B cell (primary cell): ENCODE results near the gene ANXA10. TPM values are rescaled to one million over a fixed set of nuclear protein-coding genes. Genes with fewer than 3 reads are reported as not detected.

ENCODE experiments used
- ATAC-seq: fragments of 200-7000 bp; cut with Tn5 transposase; one replicate; pipeline ENCODE4 v1.10.0; 2021; ENCODE audit warnings: low read depth, mild to moderate bottlenecking, moderate number of reproducible peaks, moderate library complexity
- CTCF ChIA-PET: fragments of 350-600 bp; sonication (Branson Sonifier 250); formaldehyde crosslinking; loops from one replicate; lab custom pipeline; 2021; ENCODE audit warnings: antibody characterized with exemption, inconsistent platforms; lab: Charles Lee
- POLR2A ChIA-PET: fragments of 350-600 bp; sonication (Branson Sonifier 250); formaldehyde crosslinking; loops from one replicate; lab custom pipeline; 2021; ENCODE audit warnings: antibody characterized with exemption; lab: Charles Lee
- DNase-seq: peaks from one replicate; pipeline ENCODE4 v3.0.0; 2013
- H2AFZ ChIP-seq: 2 replicates; pipeline ENCODE4 v1.6.1; 2012; ENCODE audit warnings: mild to moderate bottlenecking, low read depth, low read length; ENCODE audit not compliant: insufficient read depth, poor library complexity, severe bottlenecking
- H3K27ac ChIP-seq, 2 donors: 1 replicate in 1 of 2; 2 replicates in 1 of 2; pipeline ENCODE4 v1.5.1; 2012 to 2013; ENCODE audit warnings: low read length in 2 of 2, mild to moderate bottlenecking in 2 of 2, moderate library complexity in 1 of 2
- H3K27me3 ChIP-seq, 4 experiments: fragments of 200-600 bp in 1 of 4; sonication (generic) in 1 of 4; replicated peaks in 1 of 4; 1 replicate in 2 of 4; 2 replicates in 2 of 4; pipeline versions ENCODE4 v1.6.1 to v1.7.0; 2013 to 2016; ENCODE audit warnings: low read length in 3 of 4, mild to moderate bottlenecking in 2 of 4, mixed read lengths in 1 of 4, moderate library complexity in 1 of 4; ENCODE audit not compliant: insufficient read depth in 4 of 4, control insufficient read depth in 3 of 4; ENCODE audit errors: control extremely low read depth in 1 of 4
- H3K36me3 ChIP-seq, 2 experiments: replicated peaks in 1 of 2; 1 replicate in 1 of 2; 2 replicates in 1 of 2; pipeline versions ENCODE4 v1.6.1 to v1.7.1; 2013; ENCODE audit warnings: low read length in 1 of 2; ENCODE audit not compliant: insufficient read depth in 2 of 2, control insufficient read depth in 1 of 2; ENCODE audit errors: control extremely low read depth in 1 of 2, extremely low read depth in 1 of 2
- H3K4me1 ChIP-seq, 2 donors: fragments of 200-600 bp in 1 of 2; sonication (generic) in 1 of 2; 1 replicate in 1 of 2; 2 replicates in 1 of 2; pipeline versions ENCODE4 v1.5.1 to v1.6.1; 2013 to 2017; ENCODE audit warnings: low read length in 2 of 2; ENCODE audit not compliant: control insufficient read depth in 2 of 2, insufficient read depth in 2 of 2
- H3K4me2 ChIP-seq: replicated peaks from 2 replicates; pipeline ENCODE3; 2012; ENCODE audit warnings: mild to moderate bottlenecking, low read depth, low read length; ENCODE audit not compliant: poor library complexity, severe bottlenecking
- H3K4me3 ChIP-seq, 5 experiments: fragments of 200-600 bp in 1 of 5; sonication (generic) in 1 of 5; 1 replicate in 3 of 5; 2 replicates in 2 of 5; pipeline versions ENCODE4 v1.5.1 to v1.7.0; 2011 to 2016; ENCODE audit warnings: low read length in 4 of 5, mild to moderate bottlenecking in 4 of 5, low read depth in 2 of 5, control low read depth in 1 of 5, moderate library complexity in 1 of 5; ENCODE audit not compliant: insufficient read depth in 1 of 5; ENCODE audit errors: control extremely low read depth in 1 of 5, extremely low read depth in 1 of 5
- H3K79me2 ChIP-seq: fragments of 200-600 bp; sonication (generic); one replicate; pipeline ENCODE4 v1.6.0; 2016; ENCODE audit warnings: low read length; ENCODE audit not compliant: control insufficient read depth, insufficient read depth
- H3K9ac ChIP-seq: fragments of 200-600 bp; sonication (generic); 2 replicates; pipeline ENCODE4 v1.6.1; 2017; ENCODE audit warnings: mild to moderate bottlenecking, low read length, moderate library complexity
- H3K9me3 ChIP-seq, 3 donors: one replicate each; pipeline versions ENCODE4 v1.6.1 to v1.7.1; 2013; ENCODE audit warnings: low read length in 2 of 3; ENCODE audit not compliant: control insufficient read depth in 2 of 3, insufficient read depth in 1 of 3; ENCODE audit errors: control extremely low read depth in 1 of 3
- H4K20me1 ChIP-seq: 2 replicates; pipeline ENCODE4 v1.6.0; 2012; ENCODE audit warnings: mild to moderate bottlenecking, low read length; ENCODE audit not compliant: insufficient read depth, control insufficient read depth, poor library complexity, severe bottlenecking
- H3K27ac Mint-ChIP-seq: one replicate; pipeline ENCODE4 v1.8.0; 2021; ENCODE audit warnings: mixed read lengths
- H3K27me3 Mint-ChIP-seq: one replicate; pipeline ENCODE4 v1.8.0; 2021; ENCODE audit warnings: mixed read lengths
- H3K4me1 Mint-ChIP-seq: one replicate; pipeline ENCODE4 v1.8.0; 2021; ENCODE audit warnings: mixed read lengths
- H3K4me3 Mint-ChIP-seq: one replicate; pipeline ENCODE4 v1.8.0; 2021; ENCODE audit warnings: mixed read lengths
- H3K9me3 Mint-ChIP-seq: one replicate; pipeline ENCODE4 v1.8.0; 2022; ENCODE audit warnings: mixed read lengths; ENCODE audit not compliant: insufficient read depth
- EZH2 ChIP-seq: IDR thresholded peaks from 2 replicates; pipeline ENCODE4 v1.6.1; 2012; ENCODE audit warnings: borderline replicate concordance, low read depth, mild to moderate bottlenecking, moderate library complexity, low read length; ENCODE audit not compliant: insufficient read depth, poor library complexity, severe bottlenecking
- WGBS: methylation state at CpG from one replicate; pipeline ENCODE4 v1.1.5; 2013; ENCODE audit warnings: missing lambda C conversion rate; ENCODE audit not compliant: insufficient coverage; 5-methylcytosine and 5-hydroxymethylcytosine counted together
- intact Hi-C: fragments of 100-400 bp; cut with micrococcal nuclease; formaldehyde crosslinking; loops from one replicate; pipeline ENCODE4 v1.10.0; 2022
- polyA plus RNA-seq: library from polyadenylated mRNA; depleted of rRNA; stranded (reverse); fragments of >200 nt; gene quantifications from 2 replicates; pipeline ENCODE4 v1.2.3, GENCODE V29; 2012
- total RNA-seq, 2 donors: library from RNA; stranded (reverse); fragments of 120-200 nt in 1 of 2; gene quantifications; 1 replicate in 1 of 2; 2 replicates in 1 of 2; pipeline versions ENCODE4 v1.2.3 to v1.2.4, GENCODE V29; 2013 to 2022
- TF ChIP-seq, protein P1 (sequence below): fragments of 200-600 bp; IDR thresholded peaks from one replicate; pipeline ENCODE4 v1.8.0; 2022; ENCODE audit warnings: antibody characterized with exemption, mild to moderate bottlenecking

ANXA10 gene
- total and polyA plus RNA-seq, 2 donors (not counting 1 experiment from before 2014, with no cell fraction given) = not detected

DNA sequence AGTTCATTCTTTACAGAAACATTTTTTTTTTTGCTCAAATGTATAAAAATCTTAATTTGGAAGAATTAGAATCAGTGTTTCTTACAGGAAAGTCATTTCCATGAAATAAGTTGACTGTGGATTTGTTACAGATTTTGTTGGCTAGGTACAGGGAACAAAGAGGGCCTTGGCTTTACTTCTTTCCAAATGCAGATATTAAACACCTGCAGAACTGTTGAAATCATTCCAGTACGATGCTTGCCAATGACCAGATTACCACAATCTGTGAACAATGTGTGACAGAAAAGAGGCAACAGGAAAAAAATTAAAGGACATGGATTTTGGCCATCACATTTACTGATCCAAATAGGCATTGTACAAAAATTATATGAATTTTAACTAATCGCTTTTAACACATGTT is 70.8 kb downstream of the ANXA10 start:
- TF ChIP-seq EZH2 = no peak
- TF ChIP-seq, protein P1, sequence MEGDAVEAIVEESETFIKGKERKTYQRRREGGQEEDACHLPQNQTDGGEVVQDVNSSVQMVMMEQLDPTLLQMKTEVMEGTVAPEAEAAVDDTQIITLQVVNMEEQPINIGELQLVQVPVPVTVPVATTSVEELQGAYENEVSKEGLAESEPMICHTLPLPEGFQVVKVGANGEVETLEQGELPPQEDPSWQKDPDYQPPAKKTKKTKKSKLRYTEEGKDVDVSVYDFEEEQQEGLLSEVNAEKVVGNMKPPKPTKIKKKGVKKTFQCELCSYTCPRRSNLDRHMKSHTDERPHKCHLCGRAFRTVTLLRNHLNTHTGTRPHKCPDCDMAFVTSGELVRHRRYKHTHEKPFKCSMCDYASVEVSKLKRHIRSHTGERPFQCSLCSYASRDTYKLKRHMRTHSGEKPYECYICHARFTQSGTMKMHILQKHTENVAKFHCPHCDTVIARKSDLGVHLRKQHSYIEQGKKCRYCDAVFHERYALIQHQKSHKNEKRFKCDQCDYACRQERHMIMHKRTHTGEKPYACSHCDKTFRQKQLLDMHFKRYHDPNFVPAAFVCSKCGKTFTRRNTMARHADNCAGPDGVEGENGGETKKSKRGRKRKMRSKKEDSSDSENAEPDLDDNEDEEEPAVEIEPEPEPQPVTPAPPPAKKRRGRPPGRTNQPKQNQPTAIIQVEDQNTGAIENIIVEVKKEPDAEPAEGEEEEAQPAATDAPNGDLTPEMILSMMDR = no peak
- Mint-ChIP-seq H3K27ac (no peak overlapping the region), H3K4me3 (no peak overlapping the region), H3K27me3 (peaks cover 6% of the 10 kb centered on the region), H3K9me3 (no peaks in the 10 kb centered on the region), H3K4me1 (no peaks in the 10 kb centered on the region)
- Histone ChIP-seq H3K4me1 (no peaks in the 10 kb centered on the region), H2AFZ (no peak overlapping the region), H3K4me3 (no peak overlapping the region), H4K20me1 (no peaks in the 10 kb centered on the region), H3K36me3 (no peaks in the 10 kb centered on the region), H3K9me3 (no peaks in the 10 kb centered on the region), H3K9ac (no peak overlapping the region), H3K27me3 (no peaks in the 10 kb centered on the region), H3K4me2 (no peak overlapping the region), H3K27ac (no peak overlapping the region), H3K79me2 (no peaks in the 10 kb centered on the region)
- ATAC-seq (no peak), DNase-seq (no peak)
- CTCF ChIA-PET = no interaction called here
- POLR2A ChIA-PET = no interaction called here
- no CpG with 5 or more reads among the region's 2 CpGs for WGBS
- intact Hi-C loops = no loop called here

DNA sequence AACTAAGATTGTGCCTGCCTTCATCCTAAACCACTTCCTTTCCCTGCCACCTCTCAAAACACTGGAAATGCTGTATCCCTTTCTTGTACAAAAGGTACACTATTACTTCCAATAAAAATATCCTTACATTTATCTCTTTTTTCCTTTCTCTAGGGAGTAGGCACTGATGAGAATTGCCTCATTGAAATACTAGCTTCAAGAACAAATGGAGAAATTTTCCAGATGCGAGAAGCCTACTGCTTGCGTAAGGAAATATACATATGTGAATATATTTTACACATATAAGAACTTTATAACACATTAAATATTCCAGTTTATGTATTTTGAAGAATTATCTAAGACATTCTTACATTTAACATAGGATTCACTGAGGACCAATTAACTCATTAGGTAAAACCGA is 71.7 kb downstream of the ANXA10 start:
- Histone ChIP-seq H4K20me1 (no peaks in the 10 kb centered on the region), H3K79me2 (no peaks in the 10 kb centered on the region), H2AFZ (no peak overlapping the region), H3K9ac (no peak overlapping the region), H3K27ac (no peak overlapping the region), H3K27me3 (no peaks in the 10 kb centered on the region), H3K9me3 (no peaks in the 10 kb centered on the region), H3K4me2 (no peak overlapping the region), H3K36me3 (no peaks in the 10 kb centered on the region), H3K4me1 (no peaks in the 10 kb centered on the region), H3K4me3 (no peak overlapping the region)
- intact Hi-C loops = no loop called here
- no CpG with 5 or more reads among the region's 3 CpGs for WGBS
- H3K9me3 Mint-ChIP-seq = no peaks in the 10 kb centered on the region
- peaks cover 6% of the 10 kb centered on the region for H3K27me3 Mint-ChIP-seq
- H3K4me1 Mint-ChIP-seq = no peaks in the 10 kb centered on the region
- CTCF ChIA-PET = no interaction called here
- no peak overlapping the region for H3K27ac Mint-ChIP-seq
- TF ChIP-seq, protein P1 = no peak
- TF ChIP-seq EZH2 = no peak
- ATAC-seq = no peak
- POLR2A ChIA-PET = no interaction called here
- DNase-seq = no peak
- H3K4me3 Mint-ChIP-seq = no peak overlapping the region
